Dendritic cell treated with granulocyte-macrophage colony-stimulating factor and Interleukin-4, amounts not matched to agents 40 ng/mL and 50 ng/mL, for 4 days (primary cell): ENCODE measurements around the gene HIF3A.

ENCODE experiments used
- H3K27ac Mint-ChIP-seq: one replicate; pipeline ENCODE4 v1.8.0; 2022; ENCODE audit warnings: mild to moderate bottlenecking, mixed read lengths
- H3K27me3 Mint-ChIP-seq: one replicate; pipeline ENCODE4 v1.8.0; 2022; ENCODE audit warnings: mild to moderate bottlenecking, mixed read lengths
- H3K36me3 Mint-ChIP-seq: one replicate; pipeline ENCODE4 v1.8.0; 2022; ENCODE audit warnings: low read depth, mixed read lengths
- H3K4me1 Mint-ChIP-seq: one replicate; pipeline ENCODE4 v1.8.0; 2022; ENCODE audit warnings: low read depth, mixed read lengths
- H3K4me3 Mint-ChIP-seq: one replicate; pipeline ENCODE4 v1.8.0; 2022; ENCODE audit warnings: mild to moderate bottlenecking, moderate library complexity, mixed read lengths
- H3K9me3 Mint-ChIP-seq: one replicate; pipeline ENCODE4 v1.8.0; 2022; ENCODE audit warnings: mixed read lengths
- intact Hi-C: fragments of 100-400 bp; cut with micrococcal nuclease; formaldehyde crosslinking; loops from one replicate; pipeline ENCODE4 v1.15.0; 2022

The HIF3A gene

GRCh38 chr19:46383171-46383815, 86.5 kb downstream of the HIF3A start:
- intact Hi-C loops, result no loop called here
- no peak overlapping the region for H3K4me3 Mint-ChIP-seq
- H3K27me3 Mint-ChIP-seq, result no peaks in the 10 kb centered on the region
- no peaks in the 10 kb centered on the region for H3K4me1 Mint-ChIP-seq
- no peaks in the 10 kb centered on the region for H3K9me3 Mint-ChIP-seq
- H3K27ac Mint-ChIP-seq, result no peak overlapping the region
- H3K36me3 Mint-ChIP-seq, result peaks cover 98% of the 10 kb centered on the region

DNA sequence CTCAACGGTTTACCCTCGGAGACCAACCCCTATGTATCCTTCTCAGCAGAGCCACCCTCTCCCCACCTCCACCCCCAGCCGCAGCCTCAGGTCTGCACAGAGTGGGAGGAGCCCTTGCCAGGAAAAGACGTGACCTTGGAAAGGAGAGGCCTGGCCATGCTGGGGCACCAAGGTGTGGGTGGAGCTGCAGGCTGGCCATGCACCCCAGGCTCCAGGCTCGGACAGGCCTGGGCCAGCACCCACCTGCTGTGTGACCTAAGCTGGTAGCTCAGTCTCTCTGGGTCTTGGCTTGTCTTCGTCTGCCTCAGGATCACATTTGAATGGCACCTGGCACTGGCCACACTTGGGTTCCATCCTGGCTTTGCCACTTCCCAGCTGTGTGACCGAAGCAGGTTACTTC, 87.0 kb downstream of the HIF3A start:
- Mint-ChIP-seq H3K4me1 (no peaks in the 10 kb centered on the region), H3K9me3 (no peaks in the 10 kb centered on the region), H3K36me3 (peaks cover 98% of the 10 kb centered on the region), H3K27me3 (no peaks in the 10 kb centered on the region), H3K27ac (no peak overlapping the region), H3K4me3 (no peak overlapping the region)
- intact Hi-C loops, result no loop called here

DNA sequence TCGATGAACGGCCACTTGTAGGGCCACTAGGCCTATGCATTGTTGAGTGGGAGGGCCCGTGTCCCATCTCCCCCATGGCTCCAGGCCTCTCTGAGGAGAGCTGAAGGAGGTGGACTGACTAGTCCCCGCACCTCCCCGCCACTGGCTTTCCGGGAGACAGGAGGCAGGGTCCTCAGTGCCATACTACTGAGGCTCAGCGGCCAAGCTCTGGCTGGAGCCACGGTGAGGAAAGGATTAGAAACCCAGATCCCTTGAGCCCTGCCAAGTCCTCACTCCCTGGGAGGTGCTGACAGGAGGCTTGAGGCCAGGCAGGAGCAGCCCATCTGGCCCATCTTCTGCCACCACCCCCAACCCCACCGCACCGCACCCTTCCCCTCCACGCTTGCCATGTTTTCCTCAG, 87.6 kb downstream of the HIF3A start:
- Mint-ChIP-seq H3K36me3 (peaks cover 98% of the 10 kb centered on the region), H3K27me3 (no peaks in the 10 kb centered on the region), H3K27ac (no peak overlapping the region), H3K4me1 (peaks cover 2% of the 10 kb centered on the region), H3K9me3 (peaks cover 4% of the 10 kb centered on the region), H3K4me3 (no peak overlapping the region)
- intact Hi-C loops, result no loop called here

- intact Hi-C loops, result no loop called here
- H3K27ac Mint-ChIP-seq, result no peak overlapping the region
- peaks cover 9% of the 10 kb centered on the region for H3K4me1 Mint-ChIP-seq
- H3K36me3 Mint-ChIP-seq, result peaks cover 100% of the 10 kb centered on the region
- H3K4me3 Mint-ChIP-seq, result no peak overlapping the region
- H3K27me3 Mint-ChIP-seq, result no peaks in the 10 kb centered on the region
- peaks cover 7% of the 10 kb centered on the region for H3K9me3 Mint-ChIP-seq
Measured at GRCh38 chr19:46385636-46386035, 88.8 kb downstream of the HIF3A start.

GRCh38 chr19:46386151-46386550, 89.3 kb downstream of the HIF3A start:
- Mint-ChIP-seq H3K4me3 (no peak overlapping the region), H3K27me3 (no peaks in the 10 kb centered on the region), H3K27ac (no peak overlapping the region), H3K4me1 (peaks cover 9% of the 10 kb centered on the region), H3K36me3 (peaks cover 100% of the 10 kb centered on the region), H3K9me3 (peaks cover 7% of the 10 kb centered on the region)
- intact Hi-C loops, result no loop called here

DNA sequence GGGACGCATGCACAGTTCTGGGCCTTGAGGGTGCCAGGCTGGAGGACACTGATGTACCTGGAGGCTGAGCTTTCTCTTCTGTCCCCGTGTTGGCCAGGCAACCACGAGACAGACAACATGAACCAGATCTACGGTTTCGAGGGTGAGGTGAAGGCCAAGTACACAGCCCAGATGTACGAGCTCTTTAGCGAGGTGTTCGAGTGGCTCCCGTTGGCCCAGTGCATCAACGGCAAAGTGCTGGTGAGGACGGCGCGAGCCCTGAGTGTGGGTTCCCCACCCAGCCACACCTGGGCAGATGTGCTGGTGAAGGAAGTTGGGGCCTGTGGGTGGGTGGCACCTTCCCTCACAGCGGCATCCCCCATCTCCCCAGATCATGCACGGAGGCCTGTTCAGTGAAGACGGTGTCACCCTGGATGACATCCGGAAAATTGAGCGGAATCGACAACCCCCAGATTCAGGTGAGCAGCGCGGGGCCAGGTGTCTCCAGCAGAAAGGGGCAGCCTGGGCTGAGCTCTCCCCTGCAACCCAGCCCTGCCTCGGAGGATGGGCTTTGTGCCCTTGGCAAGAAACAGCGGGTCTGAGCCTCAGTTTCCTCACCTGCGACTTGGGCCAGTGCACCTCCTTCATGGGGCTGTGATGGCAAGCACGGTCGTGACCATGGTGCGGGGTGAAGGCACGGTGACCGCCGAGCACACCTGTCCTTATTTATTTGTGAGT, 90.3 kb downstream of the HIF3A start:
- H3K4me3 Mint-ChIP-seq, result no peak overlapping the region
- peaks cover 9% of the 10 kb centered on the region for H3K4me1 Mint-ChIP-seq
- no peaks in the 10 kb centered on the region for H3K27me3 Mint-ChIP-seq
- no peak overlapping the region for H3K27ac Mint-ChIP-seq
- intact Hi-C loops, result no loop called here
- peaks cover 97% of the 10 kb centered on the region for H3K36me3 Mint-ChIP-seq
- H3K9me3 Mint-ChIP-seq, result peaks cover 7% of the 10 kb centered on the region

GRCh38 chr19:46387713-46388130, 90.9 kb downstream of the HIF3A start:
- H3K36me3 Mint-ChIP-seq, result peaks cover 93% of the 10 kb centered on the region
- no peaks in the 10 kb centered on the region for H3K27me3 Mint-ChIP-seq
- no peak overlapping the region for H3K4me3 Mint-ChIP-seq
- no peak overlapping the region for H3K27ac Mint-ChIP-seq
- peaks cover 14% of the 10 kb centered on the region for H3K4me1 Mint-ChIP-seq
- intact Hi-C loops, result no loop called here
- H3K9me3 Mint-ChIP-seq, result peaks cover 7% of the 10 kb centered on the region

- H3K27me3 Mint-ChIP-seq, result no peaks in the 10 kb centered on the region
- H3K36me3 Mint-ChIP-seq, result peaks cover 93% of the 10 kb centered on the region
- no peak overlapping the region for H3K4me3 Mint-ChIP-seq
- H3K4me1 Mint-ChIP-seq, result peaks cover 22% of the 10 kb centered on the region
- H3K9me3 Mint-ChIP-seq, result peaks cover 7% of the 10 kb centered on the region
- intact Hi-C loops, result no loop called here
- no peak overlapping the region for H3K27ac Mint-ChIP-seq
Measured at GRCh38 chr19:46388311-46389095, 91.7 kb downstream of the HIF3A start.

DNA sequence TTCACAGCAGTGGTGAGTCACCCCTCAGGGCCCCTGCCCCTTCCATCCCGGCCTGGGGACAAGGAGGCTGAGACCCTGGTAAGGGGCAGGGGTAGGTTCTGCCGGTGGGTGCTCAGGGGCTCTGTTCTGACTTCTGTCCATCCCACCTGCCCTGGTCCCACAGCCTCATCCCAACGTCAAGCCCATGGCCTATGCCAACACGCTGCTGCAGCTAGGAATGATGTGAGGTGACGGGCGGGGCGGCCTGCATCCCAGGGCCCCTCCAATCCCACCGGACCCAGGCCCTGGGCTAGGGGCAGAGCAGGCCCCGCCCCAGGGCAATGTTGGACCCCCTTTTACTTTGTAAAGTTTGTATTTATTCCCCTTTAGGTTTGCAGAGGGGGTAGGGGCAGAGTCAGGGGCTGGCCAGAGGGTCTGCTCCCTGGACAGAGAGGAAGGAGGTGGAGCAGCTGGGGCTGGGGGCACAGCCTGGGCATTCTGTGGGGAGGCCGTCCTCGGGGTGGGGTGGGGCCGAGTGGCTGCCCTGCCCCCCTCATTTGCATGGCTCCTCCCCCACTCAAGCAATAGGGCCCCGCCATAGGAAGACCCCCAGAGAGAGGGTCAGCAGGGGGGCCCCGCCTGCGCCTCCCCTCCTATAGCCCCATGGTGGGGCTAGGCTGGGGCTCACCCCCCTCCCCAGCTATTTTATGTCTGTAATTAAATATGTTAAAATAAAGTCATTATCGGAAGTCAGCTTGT, 93.4 kb downstream of the HIF3A start:
- Mint-ChIP-seq H3K27me3 (no peaks in the 10 kb centered on the region), H3K4me3 (no peak overlapping the region), H3K27ac (no peak overlapping the region), H3K9me3 (peaks cover 7% of the 10 kb centered on the region), H3K4me1 (peaks cover 33% of the 10 kb centered on the region), H3K36me3 (peaks cover 82% of the 10 kb centered on the region)
- intact Hi-C loops, result no loop called here

DNA sequence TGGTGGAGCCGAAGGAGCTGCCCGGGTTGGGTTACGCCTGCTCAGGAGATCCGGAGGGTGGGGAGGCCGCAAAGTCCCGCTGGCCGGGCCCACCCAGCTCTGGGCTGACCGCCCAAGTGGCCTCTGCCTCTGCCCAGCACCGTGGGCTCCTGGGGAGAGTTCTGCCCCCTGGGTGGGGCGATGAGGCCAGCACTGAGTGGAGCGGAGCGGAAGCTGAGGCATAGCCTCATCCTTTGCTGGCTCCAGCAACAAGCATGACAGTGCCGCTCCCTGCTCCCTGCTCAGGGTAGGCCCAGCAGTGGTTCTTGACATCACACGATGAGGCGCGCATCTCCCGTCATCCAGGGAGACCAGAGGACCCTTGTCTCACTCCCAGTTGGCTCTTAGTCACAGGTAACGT, 94.0 kb downstream of the HIF3A start:
- Mint-ChIP-seq H3K4me1 (peaks cover 33% of the 10 kb centered on the region), H3K27me3 (peaks cover under 1% of the 10 kb centered on the region), H3K36me3 (peaks cover 76% of the 10 kb centered on the region), H3K27ac (no peak overlapping the region), H3K4me3 (no peak overlapping the region), H3K9me3 (peaks cover 7% of the 10 kb centered on the region)
- intact Hi-C loops, result no loop called here

- Mint-ChIP-seq H3K4me3 (no peak overlapping the region), H3K27ac (no peak overlapping the region), H3K4me1 (peaks cover 33% of the 10 kb centered on the region), H3K27me3 (peaks cover 4% of the 10 kb centered on the region), H3K36me3 (peaks cover 69% of the 10 kb centered on the region), H3K9me3 (peaks cover 7% of the 10 kb centered on the region)
- intact Hi-C loops, result no loop called here
Measured at GRCh38 chr19:46391296-46392251, 94.7 kb downstream of the HIF3A start.

DNA sequence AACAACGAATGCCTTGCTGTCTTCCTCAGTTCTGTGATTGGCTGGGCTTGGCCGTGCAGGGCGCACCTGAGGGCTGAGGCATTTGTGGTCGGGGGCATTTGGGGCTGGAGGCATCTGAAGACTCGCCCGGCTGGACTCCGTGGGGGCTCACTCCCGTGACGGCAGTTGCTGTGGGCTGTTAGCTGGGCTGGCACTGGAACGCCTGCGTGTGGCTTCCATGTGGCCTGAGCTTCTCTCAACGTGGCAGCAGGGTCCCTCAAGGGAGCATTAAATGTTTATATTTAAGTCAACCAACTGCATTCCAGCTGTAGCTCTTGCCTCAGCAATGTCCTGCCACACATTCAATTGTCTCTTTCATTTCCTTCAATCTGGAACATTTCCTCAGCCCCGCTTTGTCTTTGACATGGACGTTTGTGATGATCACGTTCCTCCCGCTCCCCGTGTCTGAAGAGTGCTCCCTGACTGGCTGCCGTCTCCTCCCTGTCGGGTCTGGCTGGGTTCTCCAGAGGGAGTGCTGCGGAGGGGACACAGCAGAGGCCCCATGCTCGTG, 95.5 kb downstream of the HIF3A start:
- no peak overlapping the region for H3K27ac Mint-ChIP-seq
- H3K36me3 Mint-ChIP-seq, result peaks cover 62% of the 10 kb centered on the region
- H3K9me3 Mint-ChIP-seq, result peaks cover 7% of the 10 kb centered on the region
- no peak overlapping the region for H3K4me3 Mint-ChIP-seq
- H3K27me3 Mint-ChIP-seq, result peaks cover 9% of the 10 kb centered on the region
- intact Hi-C loops, result no loop called here
- H3K4me1 Mint-ChIP-seq, result peaks cover 33% of the 10 kb centered on the region

DNA sequence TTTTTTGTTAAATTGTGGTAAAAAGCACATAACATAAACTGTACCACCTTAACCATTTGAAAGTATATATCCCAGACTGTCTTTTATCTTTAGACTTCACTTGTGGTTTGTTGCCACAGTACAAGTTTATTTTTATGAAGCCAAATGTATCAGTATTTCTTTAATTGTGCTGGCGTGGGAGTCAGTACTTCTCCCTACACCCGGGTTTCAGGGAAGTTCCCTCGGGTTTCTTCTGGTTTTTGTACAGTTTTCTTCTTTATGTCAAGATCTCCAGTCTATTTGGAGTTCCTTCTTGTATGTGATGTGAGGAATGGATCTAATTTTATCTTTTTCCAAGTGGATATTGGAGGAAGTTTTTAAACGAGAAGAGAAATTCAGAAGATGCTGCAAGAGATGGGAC, 96.0 kb downstream of the HIF3A start:
- Mint-ChIP-seq H3K27me3 (peaks cover 14% of the 10 kb centered on the region), H3K4me3 (no peak overlapping the region), H3K4me1 (peaks cover 33% of the 10 kb centered on the region), H3K27ac (peak overlapping the region; percentile 55), H3K9me3 (peaks cover 7% of the 10 kb centered on the region), H3K36me3 (peaks cover 57% of the 10 kb centered on the region)
- intact Hi-C loops, result no loop called here
